IPS DF 4.7 (cell line): Measurements from ENCODE around the gene TRIM46.
"Not testable (repeated sequence)": the region's sequence is repeated elsewhere in the genome, so short reads cannot be mapped to it uniquely, and the experiment has no call there.

Experiments
- DNase-seq: peaks from one replicate; pipeline ENCODE4 v3.0.0-alpha.2; 2013; ENCODE audit warnings: low spot score; ENCODE audit errors: extremely low read depth

The TRIM46 gene

GRCh38 chr1:155137154-155137949, 36.3 kb upstream of the TRIM46 start:
- no peak for DNase-seq

GRCh38 chr1:155139895-155140629, 33.6 kb upstream of the TRIM46 start, which contains the start of gene DPM3:
Gene DPM3 (minus strand): TSS chr1:155140531. CDS start chr1:155140240, 291 bp downstream.
- no peak for DNase-seq

- DNase-seq = no peak
These were observed 33.1 kb upstream of the TRIM46 start for GRCh38 chr1:155140630-155140953.

- no peak for DNase-seq
These were observed 31.9 kb upstream of the TRIM46 start for GRCh38 chr1:155141749-155142148.

GRCh38 chr1:155145491-155145890, 28.2 kb upstream of the TRIM46 start:
- DNase-seq = no peak

- DNase-seq = not testable (repeated sequence)
These were observed 17.5 kb upstream of the TRIM46 start for GRCh38 chr1:155155996-155156643.

- no peak for DNase-seq
These were observed 14.7 kb upstream of the TRIM46 start for GRCh38 chr1:155158991-155159390.

GRCh38 chr1:155160128-155160527, 13.5 kb upstream of the TRIM46 start:
- no peak for DNase-seq

- not testable (repeated sequence) for DNase-seq
These were observed 11.0 kb upstream of the TRIM46 start for GRCh38 chr1:155162631-155163030.

GRCh38 chr1:155163785-155164184, 9.9 kb upstream of the TRIM46 start:
- DNase-seq = not testable (repeated sequence)

- DNase-seq = not testable (repeated sequence)
These were observed 9.0 kb upstream of the TRIM46 start for GRCh38 chr1:155164625-155165024.

GRCh38 chr1:155166051-155166470, 7.6 kb upstream of the TRIM46 start:
- no peak for DNase-seq

GRCh38 chr1:155166471-155167165, 7.0 kb upstream of the TRIM46 start:
- no peak for DNase-seq

GRCh38 chr1:155167166-155168104, 6.2 kb upstream of the TRIM46 start:
- DNase-seq = peak; percentile 92

- not testable (repeated sequence) for DNase-seq
These were observed 5.6 kb upstream of the TRIM46 start for GRCh38 chr1:155168105-155168445.

- no peak for DNase-seq
These were observed 5.0 kb upstream of the TRIM46 start for GRCh38 chr1:155168456-155169210.

GRCh38 chr1:155169541-155169940, 4.1 kb upstream of the TRIM46 start:
- no peak for DNase-seq

- DNase-seq = no peak
These were observed 3.4 kb upstream of the TRIM46 start for GRCh38 chr1:155170101-155170785.

GRCh38 chr1:155170806-155171205, 2.8 kb upstream of the TRIM46 start:
- no peak for DNase-seq
